GM18519 (cell line): ENCODE data around the gene HPS6.
"Not testable (repeated sequence)": the region's sequence is repeated elsewhere in the genome, so short reads cannot be mapped to it uniquely, and the experiment has no call there.

Experiments
- ATAC-seq: cut with Tn5 transposase; IDR thresholded peaks from one replicate; pipeline ENCODE4 v1.9.1; 2021; ENCODE audit warnings: mild to moderate bottlenecking, moderate library complexity; ENCODE audit not compliant: unreplicated experiment, low FRiP score

HPS6 gene

DNA sequence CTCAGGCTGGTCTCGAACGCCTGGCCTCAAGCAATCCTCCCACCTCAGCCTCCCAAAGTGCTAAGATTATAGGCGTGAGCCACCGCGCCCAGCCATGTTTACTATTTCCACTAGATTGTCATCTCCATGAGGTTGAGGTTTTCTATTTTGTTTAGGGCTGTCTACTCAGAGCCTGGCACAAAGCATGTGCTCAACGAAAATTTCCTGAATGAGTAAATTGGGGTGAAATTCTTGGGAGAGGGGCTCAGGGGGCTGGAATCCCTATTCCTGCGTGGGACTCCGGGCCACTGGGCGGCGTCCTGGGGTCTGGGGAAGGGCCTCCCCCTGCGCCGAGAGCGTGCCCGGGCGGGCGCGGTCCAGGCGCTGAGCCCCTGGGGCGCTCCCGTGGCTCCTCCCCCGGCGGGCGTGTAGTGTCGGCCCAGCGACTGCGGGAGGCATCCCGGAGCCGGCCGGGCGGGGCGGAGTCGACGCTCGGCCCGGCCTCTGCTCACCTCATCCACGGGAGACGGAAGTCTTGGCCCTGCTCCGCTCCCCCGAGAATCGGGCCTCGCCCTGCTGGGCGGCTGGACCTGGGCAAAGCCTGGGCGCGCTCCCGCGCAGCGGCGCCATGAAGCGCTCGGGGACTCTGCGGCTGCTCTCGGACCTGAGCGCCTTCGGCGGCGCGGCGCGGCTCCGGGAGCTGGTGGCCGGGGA is at the start of gene HPS6:
Gene HPS6, plus strand, starts transcription at position 482 of the 693 bp plus-strand sequence. Its CDS starts 126 bp downstream, at position 608.
- ATAC-seq, result peak; percentile 84

DNA sequence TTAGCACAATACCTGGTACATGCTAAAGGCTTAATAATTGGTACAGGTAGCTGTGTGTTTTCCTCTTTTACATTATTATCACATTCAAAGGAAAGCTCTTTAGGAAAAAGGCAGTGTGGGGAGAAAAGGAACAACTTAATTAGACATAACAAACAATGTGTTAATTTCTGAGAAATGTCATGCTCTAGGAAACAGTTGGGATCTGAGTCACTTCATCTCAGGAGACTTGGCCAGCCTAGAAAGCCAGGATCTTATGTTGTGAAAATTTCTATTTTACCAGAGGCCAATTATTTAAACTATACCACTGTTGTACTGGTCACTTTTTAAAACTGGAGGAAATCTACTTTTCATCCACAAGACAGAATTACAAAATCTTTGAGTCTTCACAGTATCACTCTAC is 48.7 kb upstream of the HPS6 start:
- no peak for ATAC-seq

DNA sequence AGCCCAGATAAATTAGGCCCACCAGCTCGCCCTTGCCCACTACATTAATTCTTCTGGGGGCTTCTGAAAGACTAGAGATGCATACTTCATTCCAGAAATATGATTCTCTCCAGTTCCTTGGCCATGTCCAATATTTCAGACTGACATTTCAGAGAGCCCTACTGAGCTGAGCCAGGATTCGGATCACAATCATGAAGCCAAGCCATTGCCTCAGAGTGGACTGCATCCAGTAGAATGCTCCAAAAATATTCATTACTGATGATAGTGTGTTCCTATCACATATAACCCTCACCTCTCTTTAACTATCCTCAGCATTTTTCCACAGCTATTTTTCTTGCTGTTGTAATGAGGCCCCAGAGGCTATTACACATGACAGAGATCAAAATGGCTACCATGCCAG is 47.9 kb upstream of the HPS6 start:
- no peak for ATAC-seq

- no peak for ATAC-seq
Measured at GRCh38 chr10:102020938-102021337, 44.2 kb upstream of the HPS6 start.

GRCh38 chr10:102024799-102025198 is 40.4 kb upstream of the HPS6 start:
- ATAC-seq, result no peak

DNA sequence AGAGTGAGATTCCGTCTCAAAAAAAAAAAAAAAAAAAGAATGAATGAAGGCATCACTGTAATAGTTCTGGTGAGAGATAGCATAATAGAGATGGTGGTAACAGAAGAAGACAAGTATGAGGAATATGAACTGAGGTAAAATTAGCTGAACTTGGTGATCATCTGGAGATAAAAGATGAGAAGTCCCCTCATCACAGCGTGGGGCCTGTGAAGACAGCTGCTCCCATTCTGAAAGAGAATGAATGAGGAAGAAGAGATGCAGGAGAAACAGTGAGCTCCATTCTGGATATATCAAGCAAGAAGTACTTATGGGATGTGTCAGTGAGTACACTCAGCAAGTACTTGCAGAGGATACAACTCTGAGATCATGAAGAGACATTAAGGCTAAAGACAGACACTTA is 37.9 kb upstream of the HPS6 start:
- ATAC-seq, result no peak

- no peak for ATAC-seq
Measured at GRCh38 chr10:102033787-102034186, 31.4 kb upstream of the HPS6 start.

- not testable (repeated sequence) for ATAC-seq
Measured at GRCh38 chr10:102035807-102036206, 29.3 kb upstream of the HPS6 start.

GRCh38 chr10:102038410-102038809 is 26.7 kb upstream of the HPS6 start:
- ATAC-seq, result no peak

DNA sequence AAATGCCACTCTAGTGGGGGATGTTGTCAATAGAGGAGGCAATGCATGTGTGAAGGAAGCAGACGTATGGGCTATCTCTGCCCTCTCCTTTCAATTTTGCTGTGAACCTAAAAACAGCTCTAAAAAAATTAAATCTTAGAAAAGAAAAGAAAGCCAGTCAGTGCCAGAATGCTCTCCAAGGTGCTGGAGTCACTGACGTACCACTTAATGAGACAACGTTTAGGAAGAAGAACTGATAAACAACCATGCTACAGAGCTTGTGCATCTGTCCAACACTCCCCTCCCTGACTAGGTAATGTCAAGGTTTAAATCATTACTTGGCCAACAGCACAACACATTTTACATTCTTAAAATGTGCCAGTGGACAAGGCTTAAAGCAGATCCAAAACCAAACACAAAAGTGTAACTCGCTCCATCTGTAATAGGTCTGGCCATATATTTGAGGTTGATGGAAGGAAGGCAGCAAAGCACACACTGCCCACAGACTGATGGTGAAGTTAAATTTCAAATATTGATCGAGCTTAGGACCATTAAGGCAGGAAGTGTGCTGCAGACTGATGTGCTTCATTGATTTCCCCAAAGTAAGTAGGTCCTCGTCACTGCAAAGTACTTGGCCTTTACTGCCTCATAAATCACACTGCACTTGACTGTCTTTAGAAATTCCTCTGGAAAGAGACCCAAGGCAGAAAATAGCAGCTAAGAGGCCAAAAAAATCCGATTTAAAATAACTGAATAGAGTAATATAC is 24.7 kb upstream of the HPS6 start:
- ATAC-seq, result no peak

DNA sequence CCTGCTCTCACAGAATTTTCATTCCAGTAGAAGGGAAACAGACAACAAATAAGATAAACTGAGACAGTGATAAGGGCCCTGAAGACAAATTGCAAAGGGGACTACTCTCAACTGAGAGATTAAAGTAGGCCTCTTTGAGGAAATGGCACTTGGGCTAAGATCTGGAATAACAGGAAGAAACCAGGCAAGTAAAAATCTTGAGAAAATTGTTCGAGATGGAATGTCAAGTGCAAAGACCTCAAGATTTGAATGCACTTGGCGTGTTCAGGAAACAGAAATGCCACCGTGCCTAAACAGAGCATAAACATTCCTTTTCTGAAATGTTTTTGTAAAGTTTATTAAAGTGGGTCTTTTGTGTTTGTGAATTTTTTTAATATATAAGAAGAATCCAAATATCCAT is 19.9 kb upstream of the HPS6 start:
- ATAC-seq, result no peak

- no peak for ATAC-seq
Measured at GRCh38 chr10:102046095-102046494, 19.1 kb upstream of the HPS6 start.

DNA sequence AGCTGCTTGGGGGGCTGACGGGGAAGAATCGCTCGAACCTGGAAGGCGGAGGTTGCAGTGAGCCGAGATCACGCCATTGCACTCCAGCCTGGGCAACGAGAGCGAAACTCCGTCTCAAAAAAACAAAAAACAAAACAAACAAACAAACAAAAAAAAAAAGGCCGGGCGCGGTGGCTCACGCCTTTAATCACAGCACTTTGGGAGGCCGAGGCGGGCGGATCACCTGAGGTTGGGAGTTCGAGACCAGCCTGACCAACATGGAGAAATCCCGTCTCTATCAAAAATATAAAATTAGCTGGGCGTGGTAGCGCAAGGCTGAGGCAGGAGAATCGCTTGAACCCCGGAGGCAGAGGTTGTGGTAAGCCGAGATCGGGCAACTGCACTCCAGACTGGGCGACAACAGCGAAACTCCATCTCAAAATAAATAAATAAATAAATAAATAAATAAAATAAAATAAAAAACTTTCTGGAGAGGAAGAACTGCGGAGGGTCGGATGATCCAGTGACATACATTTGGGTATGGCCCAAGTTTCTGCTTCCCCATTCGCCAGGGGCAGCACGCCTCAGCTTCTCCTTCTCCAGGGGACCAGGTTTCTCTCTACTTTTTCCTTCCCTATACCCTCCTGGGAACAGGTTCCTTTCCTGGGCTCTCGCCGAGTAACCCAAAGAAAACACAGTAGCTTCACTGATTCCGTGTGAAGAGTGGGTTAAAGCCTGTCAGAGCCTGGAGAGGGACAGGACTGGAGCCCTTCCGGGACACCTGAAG is 10.1 kb upstream of the HPS6 start:
- peak; percentile 7 for ATAC-seq

DNA sequence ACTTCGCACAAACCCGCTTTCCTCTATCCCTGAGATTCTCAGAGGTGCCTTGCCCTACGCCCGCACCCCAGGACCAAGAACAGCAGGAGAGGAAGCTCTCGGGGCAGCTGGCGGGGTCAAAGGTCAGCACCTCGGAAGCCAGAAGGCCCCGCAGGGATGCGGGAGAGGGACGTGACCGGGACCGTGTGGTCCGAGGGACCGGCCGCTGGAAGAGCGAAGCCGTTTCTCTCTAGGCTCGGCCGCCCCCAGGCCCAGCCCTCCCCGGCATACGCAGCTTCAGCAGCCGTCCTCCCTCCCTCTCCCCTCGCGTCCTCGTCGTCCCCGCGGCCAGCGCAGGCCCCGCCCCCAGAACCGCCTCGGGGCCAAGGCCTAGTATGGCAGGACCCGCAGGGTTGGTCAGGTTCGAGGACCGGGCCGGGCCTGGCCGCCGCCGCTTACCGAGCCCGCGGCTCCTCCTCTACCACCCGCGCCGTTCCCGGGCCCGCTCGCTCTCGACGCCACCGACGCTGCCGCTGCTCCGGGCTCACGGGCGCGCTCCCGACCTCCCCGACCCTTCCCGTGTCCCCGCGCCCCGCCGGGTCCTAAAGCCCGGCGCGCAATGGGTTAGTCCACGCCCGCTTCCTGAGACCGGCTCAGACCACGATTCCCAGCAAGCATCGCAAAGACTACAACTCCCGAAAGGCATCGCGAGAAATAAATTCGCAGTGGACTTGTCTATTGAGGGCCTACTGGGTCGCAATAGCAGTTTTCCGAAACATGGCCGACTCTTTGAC is 9.3 kb upstream of the HPS6 start, which contains the start of gene ARMH3:
Gene ARMH3, minus strand, starts transcription at position 527 of the 773 bp plus-strand sequence. CDS start 16,059 bp downstream, outside the sequence.
- ATAC-seq, result peak; percentile 72

- ATAC-seq, result no peak
Measured at GRCh38 chr10:102059987-102060386, 5.2 kb upstream of the HPS6 start.

DNA sequence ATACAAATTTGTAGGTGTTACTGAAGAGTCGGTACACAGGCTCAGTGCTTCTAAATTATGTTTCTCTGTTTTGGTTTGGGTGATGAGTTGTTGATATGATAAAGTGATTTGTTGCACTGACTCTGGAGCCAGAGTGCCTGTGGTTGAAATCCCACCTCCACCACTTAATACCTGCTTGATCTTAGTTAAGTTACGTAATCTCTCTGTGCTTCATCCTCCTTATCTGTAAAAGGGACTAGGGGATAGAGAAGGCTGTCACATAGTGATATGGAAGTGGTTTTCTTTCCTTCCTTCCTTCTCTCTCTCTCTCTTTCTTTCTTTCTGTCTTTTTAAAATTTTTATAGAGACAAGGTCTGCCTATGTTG is 664 bp upstream of the HPS6 start:
- no peak for ATAC-seq

- peak; percentile 7 for ATAC-seq
Measured at GRCh38 chr10:102065561-102066398, 631 bp downstream of the HPS6 start.

DNA sequence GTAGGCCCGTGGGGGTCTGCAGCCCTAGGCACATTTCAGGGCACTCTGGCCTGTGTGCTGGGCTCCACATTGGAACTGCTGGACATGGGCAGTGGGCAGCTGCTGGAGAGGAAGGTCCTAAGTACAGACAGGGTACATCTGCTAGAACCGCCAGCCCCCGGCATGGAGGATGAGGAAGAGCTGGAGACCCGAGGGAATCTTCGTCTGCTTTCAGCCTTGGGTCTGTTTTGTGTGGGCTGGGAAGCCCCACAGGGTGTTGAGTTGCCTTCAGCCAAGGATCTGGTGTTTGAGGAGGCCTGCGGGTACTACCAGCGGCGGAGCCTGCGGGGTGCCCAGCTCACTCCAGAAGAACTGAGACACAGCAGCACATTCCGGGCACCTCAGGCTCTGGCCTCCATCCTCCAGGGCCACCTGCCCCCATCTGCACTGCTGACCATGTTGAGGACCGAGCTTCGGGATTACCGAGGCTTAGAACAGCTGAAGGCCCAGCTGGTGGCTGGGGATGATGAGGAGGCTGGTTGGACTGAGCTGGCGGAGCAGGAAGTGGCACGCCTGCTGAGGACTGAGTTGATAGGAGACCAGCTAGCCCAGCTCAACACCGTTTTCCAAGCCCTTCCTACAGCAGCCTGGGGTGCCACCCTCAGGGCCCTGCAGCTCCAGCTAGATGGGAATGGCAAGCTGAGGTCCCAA is 1.4 kb downstream of the HPS6 start:
- ATAC-seq, result no peak
